WERI-Rb-1 (cell line): ENCODE results near the gene SNCAIP.

Source experiments
- DNase-seq: peaks from one replicate; pipeline ENCODE4 v3.0.0-alpha.2; 2020
- H3K27ac ChIP-seq: fragments of 250-450 bp; sonication (Bioruptor Pico); 2 replicates; pipeline ENCODE4 v1.5.1; 2020; ENCODE audit warnings: mild to moderate bottlenecking, moderate library complexity
- H3K27me3 ChIP-seq: fragments of 250-450 bp; sonication (Bioruptor Pico); 2 replicates; pipeline ENCODE4 v1.5.1; 2021; ENCODE audit warnings: mild to moderate bottlenecking, low read depth, moderate library complexity; ENCODE audit not compliant: insufficient read depth, severe bottlenecking
- H3K36me3 ChIP-seq: fragments of 250-450 bp; sonication (Bioruptor Pico); 2 replicates; pipeline ENCODE4 v1.5.1; 2020; ENCODE audit warnings: mild to moderate bottlenecking, moderate library complexity
- H3K4me3 ChIP-seq: 2 replicates; pipeline ENCODE4 v1.5.1; 2011; ENCODE audit warnings: low read depth, mild to moderate bottlenecking, control low read depth, low read length
- H3K9me3 ChIP-seq: fragments of 250-450 bp; sonication (Bioruptor Pico); 2 replicates; pipeline ENCODE4 v1.5.1; 2021; ENCODE audit warnings: mild to moderate bottlenecking, moderate library complexity; ENCODE audit not compliant: severe bottlenecking
- CTCF ChIP-seq: IDR thresholded peaks from 2 replicates; pipeline ENCODE4 v1.5.1; 2011; ENCODE audit warnings: low read depth, mild to moderate bottlenecking, control low read depth, inconsistent platforms, low read length

Gene SNCAIP

DNA sequence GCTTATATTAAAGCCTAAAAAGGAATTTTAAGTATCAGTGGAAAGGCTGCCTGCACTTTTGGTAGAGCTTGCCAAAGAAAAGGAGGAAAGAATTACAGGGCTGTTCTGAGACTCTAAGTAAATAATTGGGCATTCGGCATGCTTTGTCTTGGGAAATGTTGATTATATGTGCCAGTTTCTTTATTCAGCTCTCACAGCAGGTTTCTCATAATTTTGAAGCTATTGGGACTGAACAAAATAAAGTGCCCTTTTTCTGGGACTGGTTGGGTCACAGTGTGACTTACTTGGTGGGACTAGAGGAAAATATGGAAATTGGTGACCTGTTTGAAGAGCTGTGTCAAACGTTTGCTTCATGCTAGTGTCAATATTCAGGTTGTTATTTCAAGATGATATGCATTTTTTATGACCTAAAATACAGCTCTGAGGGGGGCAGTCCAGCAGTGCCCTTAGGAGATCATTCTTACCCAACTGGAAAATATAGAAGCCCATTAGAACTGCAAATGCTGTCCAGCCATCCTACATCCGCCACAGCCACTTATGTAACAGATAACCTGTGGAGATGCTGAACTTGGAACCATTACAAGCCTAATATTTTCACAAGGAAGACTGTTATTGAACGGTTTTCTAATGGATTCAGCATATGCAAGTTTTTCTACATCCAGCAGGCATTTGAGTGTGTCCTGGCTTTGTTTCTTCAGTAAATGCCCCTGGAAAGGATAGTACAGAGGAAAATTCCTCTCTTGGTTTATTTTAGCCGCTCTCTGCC, 122.4 kb downstream of the SNCAIP start:
- H3K27me3 ChIP-seq = no peaks in the 10 kb centered on the region
- TF ChIP-seq CTCF = no peak
- no peak overlapping the region for H3K4me3 ChIP-seq
- H3K36me3 ChIP-seq = no peaks in the 10 kb centered on the region
- no peak overlapping the region for H3K27ac ChIP-seq
- DNase-seq = no peak
- H3K9me3 ChIP-seq = no peaks in the 10 kb centered on the region

DNA sequence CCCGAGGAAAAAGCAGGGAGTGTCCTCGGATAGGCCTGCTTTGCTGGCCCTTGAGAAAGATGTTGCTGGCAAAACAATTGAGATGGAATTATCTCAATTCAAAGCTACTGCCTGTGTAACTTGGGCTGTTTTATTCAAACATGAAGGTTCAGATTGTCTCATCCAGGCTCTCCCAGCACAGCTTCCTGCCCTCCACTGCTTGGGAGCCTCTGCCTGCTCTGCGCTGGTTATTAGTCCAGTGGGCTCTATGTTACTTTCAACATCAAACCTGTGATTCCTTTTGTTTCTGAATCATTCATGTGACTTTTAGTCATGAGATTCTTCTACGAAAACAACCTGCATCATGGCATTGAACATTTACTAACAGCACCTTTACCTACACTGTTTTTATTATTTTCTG, 123.2 kb downstream of the SNCAIP start:
- H3K27me3 ChIP-seq = no peaks in the 10 kb centered on the region
- H3K4me3 ChIP-seq = no peak overlapping the region
- H3K9me3 ChIP-seq = no peaks in the 10 kb centered on the region
- H3K27ac ChIP-seq = no peak overlapping the region
- no peak for DNase-seq
- no peak for TF ChIP-seq CTCF
- no peaks in the 10 kb centered on the region for H3K36me3 ChIP-seq

GRCh38 chr5:122435761-122436160, 123.7 kb downstream of the SNCAIP start:
- Histone ChIP-seq H3K27me3 (no peaks in the 10 kb centered on the region), H3K9me3 (no peaks in the 10 kb centered on the region), H3K36me3 (no peaks in the 10 kb centered on the region), H3K4me3 (no peak overlapping the region), H3K27ac (no peak overlapping the region)
- no peak for DNase-seq
- TF ChIP-seq CTCF = no peak

- DNase-seq = no peak
- H3K27me3 ChIP-seq = no peaks in the 10 kb centered on the region
- no peaks in the 10 kb centered on the region for H3K36me3 ChIP-seq
- no peaks in the 10 kb centered on the region for H3K9me3 ChIP-seq
- H3K27ac ChIP-seq = no peak overlapping the region
- TF ChIP-seq CTCF = no peak
- no peak overlapping the region for H3K4me3 ChIP-seq
Observed at GRCh38 chr5:122436615-122437014, 124.6 kb downstream of the SNCAIP start.

- DNase-seq = no peak
- Histone ChIP-seq H3K27me3 (no peaks in the 10 kb centered on the region), H3K4me3 (no peak overlapping the region), H3K27ac (no peak overlapping the region), H3K36me3 (no peaks in the 10 kb centered on the region), H3K9me3 (no peaks in the 10 kb centered on the region)
- no peak for TF ChIP-seq CTCF
Observed at GRCh38 chr5:122439645-122440044, 127.6 kb downstream of the SNCAIP start.

- Histone ChIP-seq H3K27me3 (no peaks in the 10 kb centered on the region), H3K9me3 (no peaks in the 10 kb centered on the region), H3K4me3 (no peak overlapping the region), H3K36me3 (no peaks in the 10 kb centered on the region), H3K27ac (no peak overlapping the region)
- no peak for DNase-seq
- TF ChIP-seq CTCF = no peak
Observed at GRCh38 chr5:122442938-122443337, 130.9 kb downstream of the SNCAIP start.
